ENCODE data around the gene SCN9A.

The SCN9A gene

GRCh38 chr2:166337932-166338331, 37.8 kb downstream of the SCN9A start:
- WGBS, 2 donors (ENCODE audit: extremely low coverage in 2 of 2, insufficient read length in 2 of 2, insufficient replicate concordance in 1 of 2) = no CpG with 5 or more reads among the region's 2 CpGs

GRCh38 chr2:166335284-166335683, 40.5 kb downstream of the SCN9A start:
- H3K4ac ChIP-seq (ENCODE audit: low read length) = no peak overlapping the region
- H3K9me3 ChIP-seq (replicated peaks in 1 of 2; ENCODE audit: control insufficient read depth in 2 of 2, insufficient read depth in 1 of 2, low read depth in 1 of 2, low read length in 2 of 2) = no peaks in the 10 kb centered on the region
- H3K4me1 ChIP-seq (ENCODE audit: control insufficient read depth in 2 of 2, insufficient read depth in 1 of 2, low read depth in 1 of 2, low read length in 2 of 2) = no peaks in the 10 kb centered on the region
- no peak overlapping the region for H2BK15ac ChIP-seq (ENCODE audit: low read length)
- no peak overlapping the region for H3K4me2 ChIP-seq (ENCODE audit: insufficient read depth, low read length, poor library complexity, severe bottlenecking)
- no peak overlapping the region for H3K18ac ChIP-seq (ENCODE audit: low read length)
- no peak overlapping the region for H4K8ac ChIP-seq (ENCODE audit: low read depth, low read length)
- H3K79me1 ChIP-seq (ENCODE audit: low read depth, low read length) = no peaks in the 10 kb centered on the region
- no peak overlapping the region for H3K27ac ChIP-seq (replicated peaks; ENCODE audit: low read length)
- H3K23ac ChIP-seq (ENCODE audit: low read depth, low read length, poor library complexity) = no peak overlapping the region
- no peak overlapping the region for H4K91ac ChIP-seq (ENCODE audit: low read depth, low read length, poor library complexity)
- H2AK5ac ChIP-seq (ENCODE audit: low read depth, low read length) = no peak overlapping the region
- H3K27me3 ChIP-seq (ENCODE audit: control insufficient read depth in 3 of 3, insufficient read depth in 3 of 3, low read depth in 1 of 3, low read length in 3 of 3) = no peaks in the 10 kb centered on the region
- H3K36me3 ChIP-seq (replicated peaks in 1 of 2; ENCODE audit: control insufficient read depth in 2 of 2, insufficient read depth in 2 of 2, low read length in 2 of 2) = no peaks in the 10 kb centered on the region
- no CpG with 5 or more reads among the region's 3 CpGs for WGBS, 2 donors (ENCODE audit: extremely low coverage in 2 of 2, insufficient read length in 2 of 2, insufficient replicate concordance in 1 of 2)
- H3K14ac ChIP-seq (ENCODE audit: low read length) = no peak overlapping the region
- no peak overlapping the region for H2BK5ac ChIP-seq (ENCODE audit: low read length)
- H3K9ac ChIP-seq (ENCODE audit: low read depth, low read length, poor library complexity) = no peak overlapping the region
- H2BK12ac ChIP-seq (ENCODE audit: low read length) = no peak overlapping the region
- no peak for DNase-seq (ENCODE audit: low spot score)
- H2BK120ac ChIP-seq (ENCODE audit: low read depth, low read length) = no peak overlapping the region
- H3K4me3 ChIP-seq (ENCODE audit: low read length in 2 of 2) = no peak overlapping the region
- H2AFZ ChIP-seq (ENCODE audit: low read length) = no peak overlapping the region

More at GRCh38 chr2:166337932-166338331, 37.8 kb downstream of the SCN9A start:
- H3K18ac ChIP-seq (ENCODE audit: low read length) = no peak overlapping the region
- H3K14ac ChIP-seq (ENCODE audit: low read length) = no peak overlapping the region
- H2BK120ac ChIP-seq (ENCODE audit: low read depth, low read length) = no peak overlapping the region
- H3K36me3 ChIP-seq (replicated peaks in 1 of 2; ENCODE audit: control insufficient read depth in 2 of 2, insufficient read depth in 2 of 2, low read length in 2 of 2) = no peaks in the 10 kb centered on the region
- no peak overlapping the region for H2AFZ ChIP-seq (ENCODE audit: low read length)
- H2BK5ac ChIP-seq (ENCODE audit: low read length) = no peak overlapping the region
- no peak overlapping the region for H2BK15ac ChIP-seq (ENCODE audit: low read length)
- H3K9ac ChIP-seq (ENCODE audit: low read depth, low read length, poor library complexity) = no peak overlapping the region
- H3K27me3 ChIP-seq (ENCODE audit: control insufficient read depth in 3 of 3, insufficient read depth in 3 of 3, low read depth in 1 of 3, low read length in 3 of 3) = no peaks in the 10 kb centered on the region
- no peak for DNase-seq (ENCODE audit: low spot score)
- H3K4ac ChIP-seq (ENCODE audit: low read length) = no peak overlapping the region
- H3K4me2 ChIP-seq (ENCODE audit: insufficient read depth, low read length, poor library complexity, severe bottlenecking) = no peak overlapping the region
- H4K91ac ChIP-seq (ENCODE audit: low read depth, low read length, poor library complexity) = no peak overlapping the region
- H4K8ac ChIP-seq (ENCODE audit: low read depth, low read length) = no peak overlapping the region
- H3K4me3 ChIP-seq (ENCODE audit: low read length in 2 of 2) = no peak overlapping the region
- H3K4me1 ChIP-seq (ENCODE audit: control insufficient read depth in 2 of 2, insufficient read depth in 1 of 2, low read depth in 1 of 2, low read length in 2 of 2) = peaks cover 0 to 4% of the 10 kb centered on the region in 2 donors
- H2BK12ac ChIP-seq (ENCODE audit: low read length) = no peak overlapping the region
- H3K23ac ChIP-seq (ENCODE audit: low read depth, low read length, poor library complexity) = no peak overlapping the region
- H2AK5ac ChIP-seq (ENCODE audit: low read depth, low read length) = no peak overlapping the region
- H3K79me1 ChIP-seq (ENCODE audit: low read depth, low read length) = no peaks in the 10 kb centered on the region
- no peaks in the 10 kb centered on the region for H3K9me3 ChIP-seq (replicated peaks in 1 of 2; ENCODE audit: control insufficient read depth in 2 of 2, insufficient read depth in 1 of 2, low read depth in 1 of 2, low read length in 2 of 2)
- H3K27ac ChIP-seq (replicated peaks; ENCODE audit: low read length) = no peak overlapping the region

- Histone ChIP-seq H3K9ac (ENCODE audit: low read depth, low read length, poor library complexity) (no peak overlapping the region), H3K4me2 (ENCODE audit: insufficient read depth, low read length, poor library complexity, severe bottlenecking) (no peak overlapping the region), H3K36me3 (replicated peaks in 1 of 2; ENCODE audit: control insufficient read depth in 2 of 2, insufficient read depth in 2 of 2, low read length in 2 of 2) (no peaks in the 10 kb centered on the region), H3K27me3 (ENCODE audit: control insufficient read depth in 3 of 3, insufficient read depth in 3 of 3, low read depth in 1 of 3, low read length in 3 of 3) (no peaks in the 10 kb centered on the region), H3K4ac (ENCODE audit: low read length) (no peak overlapping the region), H3K27ac (replicated peaks; ENCODE audit: low read length) (no peak overlapping the region), H2BK120ac (ENCODE audit: low read depth, low read length) (no peak overlapping the region), H3K79me1 (ENCODE audit: low read depth, low read length) (no peaks in the 10 kb centered on the region), H2BK5ac (ENCODE audit: low read length) (no peak overlapping the region), H3K18ac (ENCODE audit: low read length) (no peak overlapping the region), H4K8ac (ENCODE audit: low read depth, low read length) (no peak overlapping the region), H4K91ac (ENCODE audit: low read depth, low read length, poor library complexity) (no peak overlapping the region), H3K4me3 (ENCODE audit: low read length in 2 of 2) (no peak overlapping the region), H3K9me3 (replicated peaks in 1 of 2; ENCODE audit: control insufficient read depth in 2 of 2, insufficient read depth in 1 of 2, low read depth in 1 of 2, low read length in 2 of 2) (no peaks in the 10 kb centered on the region), H2BK12ac (ENCODE audit: low read length) (no peak overlapping the region), H3K14ac (ENCODE audit: low read length) (no peak overlapping the region), H3K4me1 (ENCODE audit: control insufficient read depth in 2 of 2, insufficient read depth in 1 of 2, low read depth in 1 of 2, low read length in 2 of 2) (no peaks in the 10 kb centered on the region), H2AK5ac (ENCODE audit: low read depth, low read length) (no peak overlapping the region), H2AFZ (ENCODE audit: low read length) (no peak overlapping the region), H3K23ac (ENCODE audit: low read depth, low read length, poor library complexity) (no peak overlapping the region), H2BK15ac (ENCODE audit: low read length) (no peak overlapping the region)
- DNase-seq (ENCODE audit: low spot score) = no peak
Observed at GRCh38 chr2:166334805-166335204, 40.9 kb downstream of the SCN9A start.

GRCh38 chr2:166333801-166334200, 41.9 kb downstream of the SCN9A start:
- no peak overlapping the region for H2BK12ac ChIP-seq (ENCODE audit: low read length)

More at GRCh38 chr2:166333801-166334200, 41.9 kb downstream of the SCN9A start:
- Histone ChIP-seq H3K9me3 (replicated peaks in 1 of 2; ENCODE audit: control insufficient read depth in 2 of 2, insufficient read depth in 1 of 2, low read depth in 1 of 2, low read length in 2 of 2) (no peaks in the 10 kb centered on the region), H3K27me3 (ENCODE audit: control insufficient read depth in 3 of 3, insufficient read depth in 3 of 3, low read depth in 1 of 3, low read length in 3 of 3) (no peaks in the 10 kb centered on the region), H3K4me2 (ENCODE audit: insufficient read depth, low read length, poor library complexity, severe bottlenecking) (no peak overlapping the region), H3K9ac (ENCODE audit: low read depth, low read length, poor library complexity) (no peak overlapping the region), H2AK5ac (ENCODE audit: low read depth, low read length) (no peak overlapping the region), H3K4me3 (ENCODE audit: low read length in 2 of 2) (no peak overlapping the region), H3K27ac (replicated peaks; ENCODE audit: low read length) (no peak overlapping the region), H3K36me3 (replicated peaks in 1 of 2; ENCODE audit: control insufficient read depth in 2 of 2, insufficient read depth in 2 of 2, low read length in 2 of 2) (no peaks in the 10 kb centered on the region), H2BK5ac (ENCODE audit: low read length) (no peak overlapping the region), H3K14ac (ENCODE audit: low read length) (no peak overlapping the region), H2AFZ (ENCODE audit: low read length) (no peak overlapping the region), H3K4me1 (ENCODE audit: control insufficient read depth in 2 of 2, insufficient read depth in 1 of 2, low read depth in 1 of 2, low read length in 2 of 2) (no peaks in the 10 kb centered on the region), H2BK120ac (ENCODE audit: low read depth, low read length) (no peak overlapping the region), H3K4ac (ENCODE audit: low read length) (no peak overlapping the region), H3K79me1 (ENCODE audit: low read depth, low read length) (no peaks in the 10 kb centered on the region), H3K18ac (ENCODE audit: low read length) (no peak overlapping the region), H4K91ac (ENCODE audit: low read depth, low read length, poor library complexity) (no peak overlapping the region), H2BK15ac (ENCODE audit: low read length) (no peak overlapping the region), H3K23ac (ENCODE audit: low read depth, low read length, poor library complexity) (no peak overlapping the region), H4K8ac (ENCODE audit: low read depth, low read length) (no peak overlapping the region)
- no CpG with 5 or more reads among the region's 2 CpGs for WGBS, 2 donors (ENCODE audit: extremely low coverage in 2 of 2, insufficient read length in 2 of 2, insufficient replicate concordance in 1 of 2)
- no peak for DNase-seq (ENCODE audit: low spot score)

Data from neuronal stem cell (in vitro differentiated cells).